Endothelial cell of umbilical vein (primary cell): Measurements from ENCODE around the gene CCDC146. TPM values are rescaled to one million over a fixed set of nuclear protein-coding genes. Genes with fewer than 3 reads are reported as not detected.

Experiments used
- BruUV-seq: library from RNA; stranded (reverse); fragments of 400-500 nt; replicated peaks from 2 replicates; lab custom pipeline; 2021; lab: Mats Ljungman, UMichigan
- CTCF ChIA-PET: fragments of 300-600, 350-600 bp; sonication (Branson Sonifier 250); formaldehyde crosslinking; loops from one replicate; lab custom pipeline; 2021; ENCODE audit warnings: antibody characterized with exemption, inconsistent platforms; lab: Charles Lee
- POLR2A ChIA-PET: fragments of 300-600, 350-600 bp; sonication (Branson Sonifier 250); formaldehyde crosslinking; loops from one replicate; lab custom pipeline; 2021; ENCODE audit warnings: antibody characterized with exemption, inconsistent platforms; lab: Charles Lee
- DNase-seq: peaks from one replicate; pipeline ENCODE4 v3.0.0-alpha.2; 2011; ENCODE audit warnings: low read depth, low spot score
- FAIRE-seq: peaks from 2 replicates; lab custom pipeline; 2011; peaks lifted over from hg19 to GRCh38; lab: Jason Lieb, UNC
- H2AFZ ChIP-seq: 2 replicates; pipeline ENCODE4 v1.6.0; 2012; ENCODE audit warnings: low read depth, low read length, control low read depth, inconsistent platforms
- H3K27ac ChIP-seq: 2 replicates; pipeline ENCODE4 v1.5.1; 2011; ENCODE audit warnings: low read depth, mild to moderate bottlenecking, control low read depth, low read length, moderate library complexity; ENCODE audit not compliant: insufficient read depth
- H3K27me3 ChIP-seq, 2 experiments: 2 replicates each; pipeline versions ENCODE4 v1.6.0 to v1.6.1; 2011; ENCODE audit warnings: low read length in 2 of 2, mixed read lengths in 1 of 2; ENCODE audit not compliant: control insufficient read depth in 2 of 2, insufficient read depth in 2 of 2
- H3K36me3 ChIP-seq, 2 experiments: 2 replicates in 1 of 2; 3 replicates in 1 of 2; pipeline ENCODE4 v1.5.1; 2011; ENCODE audit warnings: low read length in 2 of 2, mild to moderate bottlenecking in 1 of 2, moderate library complexity in 1 of 2; ENCODE audit not compliant: control insufficient read depth in 2 of 2, insufficient read depth in 2 of 2; ENCODE audit errors: extremely low read depth in 1 of 2
- H3K4me1 ChIP-seq: 3 replicates; pipeline ENCODE4 v1.5.1; 2011; ENCODE audit warnings: mild to moderate bottlenecking, low read length; ENCODE audit not compliant: control insufficient read depth, insufficient read depth; ENCODE audit errors: extremely low read depth
- H3K4me2 ChIP-seq: 2 replicates; pipeline ENCODE4 v1.6.1; 2011; ENCODE audit warnings: low read length, control low read depth, mixed read lengths; ENCODE audit not compliant: insufficient read depth
- H3K4me3 ChIP-seq, 3 experiments: fragments of 200-600 bp in 1 of 3; sonication (generic), shearing (Covaris generic) in 1 of 3; replicated peaks in 1 of 3; 2 replicates each; pipeline ENCODE4 v1.5.1; 2011 to 2016; ENCODE audit warnings: control low read depth in 3 of 3, low read length in 3 of 3, mild to moderate bottlenecking in 2 of 3, inconsistent platforms in 1 of 3, low read depth in 1 of 3, moderate library complexity in 1 of 3; ENCODE audit not compliant: insufficient read depth in 1 of 3
- H3K79me2 ChIP-seq: 2 replicates; pipeline ENCODE4 v1.6.0; 2012; ENCODE audit warnings: low read length, inconsistent platforms; ENCODE audit not compliant: control insufficient read depth, insufficient read depth
- H3K9ac ChIP-seq: replicated peaks from 2 replicates; pipeline ENCODE3; 2011; ENCODE audit warnings: low read length, control low read depth; ENCODE audit not compliant: insufficient read depth; ENCODE audit errors: extremely low read depth
- H3K9me1 ChIP-seq: replicated peaks from 3 replicates; pipeline ENCODE4 v1.6.0; 2011; ENCODE audit warnings: mild to moderate bottlenecking, low read length; ENCODE audit not compliant: control insufficient read depth, insufficient read depth; ENCODE audit errors: extremely low read depth
- H3K9me3 ChIP-seq: replicated peaks from 2 replicates; pipeline ENCODE4 v1.5.1; 2012; ENCODE audit warnings: low read length, inconsistent platforms; ENCODE audit not compliant: control insufficient read depth, insufficient read depth
- H4K20me1 ChIP-seq: replicated peaks from 2 replicates; pipeline ENCODE3; 2011; ENCODE audit warnings: mild to moderate bottlenecking, low read length; ENCODE audit not compliant: control insufficient read depth, insufficient read depth; ENCODE audit errors: extremely low read depth
- FOS ChIP-seq: IDR thresholded peaks from 2 replicates; pipeline ENCODE4 v1.6.1; 2011; ENCODE audit warnings: mild to moderate bottlenecking, low read length, moderate library complexity, borderline replicate concordance; ENCODE audit not compliant: insufficient read depth
- JUN ChIP-seq: IDR thresholded peaks from 2 replicates; pipeline ENCODE4 v1.6.1; 2011; ENCODE audit warnings: borderline replicate concordance, low read depth; ENCODE audit not compliant: insufficient read length, insufficient read depth
- MYC ChIP-seq: IDR thresholded peaks from one replicate; pipeline ENCODE4 v1.6.1; 2011; ENCODE audit warnings: mild to moderate bottlenecking, low read depth, low read length
- dilution Hi-C: fragments of 300-500 bp; cut with MboI; formaldehyde crosslinking; loops from one replicate; pipeline ENCODE4 v1.15.0; 2019; ENCODE audit warnings: low sequenced_read_pairs; ENCODE audit not compliant: extremely low pct_ligation_motif_present
- intact Hi-C: fragments of 100-400 bp; cut with micrococcal nuclease; formaldehyde crosslinking; loops from one replicate; pipeline ENCODE4 v1.10.0; 2022
- polyA plus RNA-seq, 4 experiments: library from polyadenylated mRNA; depleted of rRNA in 3 of 4; stranded (reverse) in 3 of 4; unstranded in 1 of 4; fragments of >200 nt; gene quantifications; 2 replicates each; pipeline versions ENCODE4 v1.2.1 to v1.2.3, GENCODE V29; 2011 to 2012; ENCODE audit warnings: missing spikeins in 1 of 4
- total RNA-seq: library from RNA; stranded (reverse); gene quantifications from 2 replicates; pipeline ENCODE4 v1.2.3, GENCODE V29; 2021

Gene CCDC146
- total and polyA plus RNA-seq, 2 donors (not counting 3 experiments of a cell fraction or from before 2014, with no cell fraction given): 0.65 to 2.2 TPM

DNA sequence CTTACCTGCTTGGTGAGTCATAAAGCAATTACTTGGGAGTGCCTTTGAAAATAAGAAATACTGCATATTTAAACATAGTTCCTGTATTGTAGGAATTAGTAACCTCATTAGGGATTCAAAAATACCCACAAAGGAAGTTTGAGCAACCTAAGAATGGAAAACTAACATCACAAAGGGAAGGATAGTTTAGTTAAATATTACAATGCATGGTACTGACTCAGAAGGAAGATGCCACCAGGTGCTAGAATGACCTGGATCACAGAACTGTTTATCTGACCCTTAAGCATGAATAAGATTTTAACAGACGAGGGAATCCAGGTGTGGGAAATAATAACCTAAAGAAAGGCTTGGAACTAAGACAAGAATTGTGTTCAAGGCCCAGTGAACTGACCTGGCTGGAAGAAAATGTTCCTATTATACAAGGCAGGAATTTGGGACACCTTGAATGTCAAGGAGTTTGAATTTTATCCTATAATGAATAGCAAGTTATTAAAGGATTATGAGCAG, 187.4 kb downstream of the CCDC146 start:
- BruUV-seq: no TSS peak
- ChIA-PET CTCF (no interaction called here), POLR2A (no interaction called here)
- TF ChIP-seq MYC (no peak), JUN (no peak)
- dilution Hi-C loops: no loop called here
- Histone ChIP-seq H3K9me1 (no peaks in the 10 kb centered on the region), H3K4me3 (no peak overlapping the region), H2AFZ (no peak overlapping the region), H3K36me3 (no peaks in the 10 kb centered on the region), H3K9ac (no peak overlapping the region), H3K79me2 (no peaks in the 10 kb centered on the region), H4K20me1 (no peaks in the 10 kb centered on the region), H3K4me1 (no peaks in the 10 kb centered on the region), H3K9me3 (no peaks in the 10 kb centered on the region), H3K4me2 (no peak overlapping the region), H3K27ac (no peak overlapping the region), H3K27me3 (no peaks in the 10 kb centered on the region)
- DNase-seq (no peak), FAIRE-seq (no peak)
- intact Hi-C loops: no loop called here

DNA sequence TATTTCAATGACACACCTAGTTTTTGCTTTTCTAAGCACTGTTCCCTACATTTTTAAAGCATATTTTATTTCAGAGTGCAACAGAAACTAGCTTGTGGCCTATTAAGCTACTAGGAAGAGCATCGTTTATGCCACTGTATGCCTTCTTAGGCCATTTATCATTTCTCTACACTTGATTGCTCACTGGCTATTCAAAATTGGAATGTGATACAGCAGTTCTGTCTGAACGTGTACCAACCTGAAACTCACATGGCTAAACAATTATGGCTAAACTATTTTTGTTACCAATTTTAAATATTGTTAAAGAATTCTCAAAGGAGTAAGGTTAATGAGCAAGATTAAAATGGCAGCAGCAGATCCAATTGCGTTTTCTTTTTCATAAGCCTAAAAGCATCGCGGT, 188.6 kb downstream of the CCDC146 start:
- H3K9ac ChIP-seq: no peak overlapping the region
- CTCF ChIA-PET: no interaction called here
- dilution Hi-C loops: no loop called here

More for the DNA sequence above, 188.6 kb downstream of the CCDC146 start:
- no peak for DNase-seq
- Histone ChIP-seq H3K4me3 (no peak overlapping the region), H3K27me3 (no peaks in the 10 kb centered on the region), H3K9me1 (no peaks in the 10 kb centered on the region), H3K4me1 (no peaks in the 10 kb centered on the region), H2AFZ (no peak overlapping the region), H3K9me3 (no peaks in the 10 kb centered on the region), H3K4me2 (no peak overlapping the region), H3K36me3 (no peaks in the 10 kb centered on the region), H3K27ac (no peak overlapping the region), H3K79me2 (no peaks in the 10 kb centered on the region), H4K20me1 (no peaks in the 10 kb centered on the region)
- no peak for TF ChIP-seq FOS
- intact Hi-C loops: no loop called here
- BruUV-seq: no TSS peak
- POLR2A ChIA-PET: no interaction called here
- no peak for FAIRE-seq
